D721Med (cell line): ENCODE results near the gene INPP5A.
"Not testable (repeated sequence)": the region's sequence is repeated elsewhere in the genome, so short reads cannot be mapped to it uniquely, and the experiment has no call there.

Experiments
- DNase-seq: peaks from one replicate; pipeline ENCODE4 v3.0.0; 2011; ENCODE audit warnings: low spot score; ENCODE audit not compliant: insufficient read length
- FAIRE-seq: peaks from 2 replicates; lab custom pipeline; 2011; peaks lifted over from hg19 to GRCh38; lab: Jason Lieb, UNC
- CTCF ChIP-seq: IDR thresholded peaks from 2 replicates; pipeline ENCODE4 v1.5.1; 2012; ENCODE audit warnings: mild to moderate bottlenecking, control low read depth; ENCODE audit not compliant: insufficient read depth; ENCODE audit errors: missing control alignments

The INPP5A gene

DNA sequence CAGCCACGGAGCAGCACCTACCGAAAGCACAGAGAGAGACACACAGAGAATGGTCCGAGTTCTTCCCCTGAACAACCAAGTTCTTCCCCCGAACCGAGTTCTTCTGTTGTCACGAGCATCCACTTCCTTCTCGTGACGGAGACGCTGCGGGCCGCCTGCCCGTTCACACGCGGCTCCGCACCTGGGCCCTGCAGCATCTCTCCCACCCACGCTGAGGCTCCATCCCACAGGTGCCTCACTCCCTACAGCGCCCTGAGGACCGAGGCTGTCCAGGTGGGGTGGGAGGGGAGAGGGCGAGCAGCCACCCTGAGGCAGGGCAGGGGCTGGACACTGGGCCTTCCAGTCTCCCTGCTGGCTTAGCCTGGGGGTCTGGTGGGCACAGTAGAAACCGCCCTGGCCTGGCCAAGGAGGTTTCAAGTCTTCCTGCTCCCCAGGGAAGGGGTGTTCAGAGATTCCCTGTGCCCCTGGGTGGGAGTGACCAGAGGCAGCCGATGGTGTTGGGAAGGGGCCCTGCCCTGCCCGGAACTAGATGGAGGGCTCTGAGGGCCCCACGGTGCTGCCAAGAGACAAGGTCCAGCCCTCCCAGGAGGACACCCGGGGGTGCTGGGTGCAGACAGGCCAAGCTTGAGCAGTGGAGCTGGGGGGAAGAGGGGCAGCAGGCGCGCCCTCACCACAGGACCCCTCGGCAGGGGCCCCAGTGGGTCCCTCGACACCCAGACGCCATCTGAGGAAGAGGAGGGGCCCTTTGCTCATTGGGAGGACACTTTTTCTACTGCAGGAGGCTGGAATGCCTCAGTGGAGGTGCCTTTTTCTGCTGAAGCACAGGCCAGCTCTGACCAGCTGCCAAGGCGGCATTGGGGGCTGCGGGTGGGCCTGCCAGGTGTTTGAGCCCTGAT is 253.6 kb downstream of the INPP5A start:
- no peak for FAIRE-seq
- no peak for DNase-seq
- no peak for TF ChIP-seq CTCF

DNA sequence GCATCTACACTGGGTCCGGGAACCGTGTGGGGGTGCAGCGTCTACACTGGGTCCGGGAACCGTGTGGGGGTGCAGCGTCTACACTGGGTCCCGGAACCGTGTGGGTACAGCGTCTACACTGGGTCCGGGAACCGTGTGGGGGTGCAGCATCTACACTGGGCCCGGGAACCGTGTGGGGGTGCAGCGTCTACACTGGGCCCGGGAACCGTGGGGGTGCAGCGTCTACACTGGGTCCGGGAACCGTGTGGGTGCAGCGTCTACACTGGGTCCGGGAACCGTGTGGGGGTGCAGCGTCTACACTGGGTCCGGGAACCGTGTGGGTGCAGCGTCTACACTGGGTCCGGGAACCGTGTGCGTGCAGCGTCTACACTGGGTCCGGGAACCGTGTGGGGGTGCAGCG is 254.5 kb downstream of the INPP5A start:
- FAIRE-seq, DNase-seq: not testable (repeated sequence)

- TF ChIP-seq CTCF, result no peak
- FAIRE-seq (no peak), DNase-seq (no peak)
Observed at GRCh38 chr10:132792796-132793195, 255.2 kb downstream of the INPP5A start.

- TF ChIP-seq CTCF, result no peak
- DNase-seq (no peak), FAIRE-seq (no peak)
Observed at GRCh38 chr10:132793213-132793612, 255.6 kb downstream of the INPP5A start.

DNA sequence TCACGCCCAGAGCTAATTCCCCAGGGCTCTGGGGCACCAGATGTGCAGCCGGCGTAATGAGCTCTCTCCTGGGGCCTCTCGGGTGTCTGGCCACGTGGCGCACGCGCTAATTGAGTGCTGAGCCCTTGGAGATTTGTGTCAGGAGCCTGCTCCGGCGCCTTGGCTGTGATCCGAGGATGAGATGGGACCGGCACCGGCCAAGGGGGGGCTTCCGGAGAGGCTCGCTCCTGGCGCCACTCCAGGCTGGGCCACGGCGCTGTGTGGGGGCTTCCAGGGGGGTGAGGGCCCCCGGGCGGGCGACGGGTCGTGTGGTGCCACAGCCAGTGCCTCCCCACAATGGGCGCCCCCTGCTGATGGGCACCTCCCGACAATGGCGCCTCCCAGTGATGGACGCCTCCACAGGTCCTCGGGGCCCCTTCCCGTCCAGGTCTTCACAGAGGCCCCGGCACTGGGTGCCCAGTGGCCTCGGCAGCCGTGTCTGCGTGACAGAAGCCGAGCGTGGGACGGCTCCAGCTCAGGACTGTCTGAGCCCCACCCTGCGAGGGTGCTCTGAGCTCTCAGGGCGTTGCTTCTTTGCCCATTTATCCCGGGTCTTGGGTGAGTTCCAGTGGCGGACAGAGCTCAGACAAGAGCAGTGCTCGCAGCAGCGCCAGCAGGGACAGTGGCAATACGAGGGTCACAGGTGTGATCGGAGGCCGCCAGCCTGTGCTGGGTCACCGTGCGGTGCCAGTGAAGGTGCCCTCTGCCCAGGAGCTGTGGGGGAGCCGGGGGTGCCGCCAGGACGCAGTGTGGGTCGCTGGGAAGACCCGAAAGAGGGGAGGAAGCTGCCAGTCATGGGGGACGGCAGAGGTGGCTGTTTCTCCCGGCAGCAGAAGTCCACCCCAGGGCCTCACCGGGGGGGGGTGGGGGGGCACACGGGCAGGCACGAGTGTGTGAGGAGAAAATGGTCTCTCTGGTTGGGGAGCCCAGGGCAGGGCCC is 256.6 kb downstream of the INPP5A start:
- no peak for FAIRE-seq
- peak; percentile 14 for TF ChIP-seq CTCF
- peak; percentile 45 for DNase-seq

GRCh38 chr10:132796846-132797245 is 259.3 kb downstream of the INPP5A start:
- DNase-seq (no peak), FAIRE-seq (no peak)
- TF ChIP-seq CTCF, result no peak

- not testable (repeated sequence) for DNase-seq, FAIRE-seq
Observed at GRCh38 chr10:132797986-132798385, 260.4 kb downstream of the INPP5A start.
